Anterior cingulate cortex (tissue), 58 donors: ENCODE data around the gene CSN3.
A peak's percentile ranks its signal among the peaks of the same experiment; 100 is the strongest.
"Not testable (repeated sequence)": the region's sequence is repeated elsewhere in the genome, so short reads cannot be mapped to it uniquely, and the experiment has no call there.

ENCODE experiments used
- DNase-seq, 58 donors: peaks; one replicate each; lab custom pipeline; 2025; lab: John Stamatoyannopoulos, UW

Gene CSN3

GRCh38 chr4:70242297-70242696, at the start of gene CSN3:
CSN3 (plus strand) TSS chr4:70242597; CDS start chr4:70244820, 2,223 bp downstream.
- not testable (repeated sequence) for DNase-seq

DNA sequence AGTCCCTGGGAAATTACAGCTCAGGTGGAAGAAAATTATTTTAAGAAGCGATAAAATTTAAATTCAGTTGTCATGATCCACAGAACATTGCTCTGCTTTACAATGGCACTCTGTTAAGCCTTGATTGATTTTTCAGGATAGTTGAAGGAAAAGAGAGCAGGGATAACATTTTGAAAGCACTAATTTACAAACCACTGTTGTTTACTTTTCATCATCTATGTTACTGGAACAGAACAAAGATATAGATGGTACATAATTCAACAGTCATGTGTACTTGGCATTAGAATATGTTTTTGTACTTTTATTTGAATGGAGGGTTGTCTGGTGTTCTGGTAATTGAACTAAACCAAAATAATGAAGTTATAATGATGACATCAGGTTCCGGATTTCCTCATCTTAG, 49.5 kb upstream of the CSN3 start:
- no peak for DNase-seq

GRCh38 chr4:70195425-70195824, 47.0 kb upstream of the CSN3 start, which contains the start of gene ODAM:
ODAM (plus strand) TSS chr4:70195725; CDS start chr4:70196544, 819 bp downstream.
- no peak for DNase-seq

DNA sequence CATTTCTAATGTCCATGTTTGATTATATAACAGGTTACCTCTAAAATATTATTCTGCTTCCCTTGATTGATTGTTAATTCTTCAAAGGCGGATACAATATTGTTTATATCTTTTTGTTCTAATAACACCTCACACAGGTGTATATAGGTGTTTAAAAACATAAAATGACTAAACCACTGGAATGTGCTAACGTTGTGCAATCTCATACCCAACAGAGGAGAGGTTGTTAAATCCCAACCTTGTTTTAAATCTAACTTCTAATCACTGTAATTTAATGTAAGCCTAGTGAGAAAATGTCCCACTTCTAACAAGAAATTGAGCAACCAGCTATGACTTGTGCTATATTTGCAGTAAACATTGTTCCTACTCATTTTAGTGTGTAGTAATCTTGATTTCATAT, 45.5 kb upstream of the CSN3 start:
- no peak for DNase-seq

GRCh38 chr4:70197842-70198241, 44.6 kb upstream of the CSN3 start:
- no peak for DNase-seq

DNA sequence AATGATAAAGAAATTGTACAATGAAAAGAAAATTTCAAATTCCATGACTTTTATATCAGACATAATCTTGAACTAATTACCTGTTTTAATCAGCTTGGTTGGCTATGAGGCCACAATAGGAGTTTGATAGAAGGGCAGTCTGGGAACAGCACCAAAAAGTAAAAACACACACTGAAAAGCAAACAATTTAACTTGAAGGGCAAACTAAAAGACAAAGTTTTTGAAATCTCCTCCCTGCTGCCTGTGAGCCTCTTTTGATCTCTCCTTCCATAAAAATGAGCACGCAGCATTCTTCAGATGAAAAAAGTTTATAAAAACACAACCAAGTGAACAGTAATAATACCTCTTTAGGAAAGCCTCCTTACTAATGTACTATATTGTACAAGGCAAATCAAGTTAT, 38.8 kb upstream of the CSN3 start:
- no peak for DNase-seq

DNA sequence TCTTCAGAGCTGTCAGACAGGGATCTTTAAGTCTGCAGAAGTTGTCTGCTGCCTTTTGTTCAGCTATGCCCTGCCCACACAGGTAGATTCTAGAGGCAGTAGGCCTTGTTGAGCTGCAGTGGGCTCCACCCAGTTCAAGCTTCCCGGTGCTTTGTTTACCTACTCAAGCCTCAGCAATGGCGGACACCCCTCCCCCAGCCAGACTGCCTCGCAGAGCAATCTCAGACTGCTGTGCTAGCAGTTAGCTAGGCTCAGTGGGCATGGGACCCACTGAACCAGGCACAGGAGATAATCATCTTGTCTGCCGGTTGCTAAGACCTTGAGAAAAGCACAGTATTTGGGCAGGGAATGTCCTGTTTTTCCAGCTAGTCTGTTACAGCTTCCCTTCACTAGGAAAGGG, 29.6 kb upstream of the CSN3 start:
- DNase-seq, result not testable (repeated sequence)

GRCh38 chr4:70216109-70216508, 26.3 kb upstream of the CSN3 start:
- DNase-seq, result not testable (repeated sequence)

DNA sequence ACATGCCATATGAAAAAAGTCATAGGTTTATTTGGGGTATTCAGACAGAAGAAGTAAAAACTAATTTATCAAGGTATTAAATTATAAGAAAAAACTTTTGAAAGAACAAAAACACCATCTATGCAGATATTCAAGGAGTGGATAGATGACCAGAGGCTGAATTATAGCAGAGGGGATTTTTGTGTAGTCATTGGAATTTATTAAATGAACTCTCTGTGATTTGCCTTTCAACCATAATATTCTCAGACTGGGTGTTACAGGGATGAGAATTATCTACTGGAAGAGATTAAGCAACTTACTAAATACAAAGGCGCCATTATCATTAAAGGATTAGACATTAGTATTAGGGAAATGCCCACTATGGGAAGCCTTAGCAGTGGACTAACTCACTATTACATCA, 25.8 kb upstream of the CSN3 start:
- not testable (repeated sequence) for DNase-seq

- DNase-seq, result not testable (repeated sequence)
Measured at GRCh38 chr4:70221389-70221788, 21.0 kb upstream of the CSN3 start.

DNA sequence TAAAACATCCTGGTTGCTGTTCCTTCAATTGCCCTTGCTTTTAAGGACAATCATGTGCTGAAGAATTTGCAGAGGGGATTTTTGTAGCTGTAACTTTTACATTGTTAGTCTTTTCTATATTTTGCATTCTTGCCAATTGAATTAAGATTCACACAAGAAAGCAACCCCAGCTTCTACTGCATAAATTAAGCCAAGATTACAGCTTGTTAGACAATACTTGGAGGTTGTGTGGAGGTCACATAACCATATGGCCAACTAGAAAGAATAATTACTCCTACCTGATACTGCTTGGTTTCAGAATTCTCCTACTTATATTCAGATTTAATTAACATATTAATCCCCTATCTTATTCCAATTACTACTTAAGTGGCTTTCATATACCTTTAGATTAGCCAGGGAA, 20.6 kb upstream of the CSN3 start:
- DNase-seq, result not testable (repeated sequence)

DNA sequence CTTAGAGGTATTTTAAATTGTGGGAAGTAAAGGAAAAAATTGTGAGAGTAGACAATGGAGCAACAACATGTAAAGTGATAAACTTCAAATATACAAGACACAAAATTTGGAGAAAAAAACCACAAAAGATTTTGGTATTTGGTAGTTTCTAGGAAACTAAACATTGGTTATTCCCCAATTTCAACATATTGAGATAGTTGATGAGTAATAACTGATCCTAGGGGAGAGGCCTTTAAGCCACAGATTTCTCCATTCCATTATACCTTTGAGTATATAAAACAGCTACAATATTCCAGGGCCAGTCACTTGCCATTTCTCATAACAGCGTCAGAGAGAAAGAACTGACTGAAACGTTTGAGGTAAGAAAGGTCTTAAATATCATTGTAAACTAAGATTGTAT, 16.6 kb upstream of the CSN3 start, which contains the start of gene FDCSP:
TSS of gene FDCSP (plus strand) at position 301 of the 400 bp plus-strand sequence. CDS start 5,071 bp downstream, outside the sequence.
- no peak for DNase-seq

GRCh38 chr4:70236125-70236524, 6.3 kb upstream of the CSN3 start:
- no peak for DNase-seq

DNA sequence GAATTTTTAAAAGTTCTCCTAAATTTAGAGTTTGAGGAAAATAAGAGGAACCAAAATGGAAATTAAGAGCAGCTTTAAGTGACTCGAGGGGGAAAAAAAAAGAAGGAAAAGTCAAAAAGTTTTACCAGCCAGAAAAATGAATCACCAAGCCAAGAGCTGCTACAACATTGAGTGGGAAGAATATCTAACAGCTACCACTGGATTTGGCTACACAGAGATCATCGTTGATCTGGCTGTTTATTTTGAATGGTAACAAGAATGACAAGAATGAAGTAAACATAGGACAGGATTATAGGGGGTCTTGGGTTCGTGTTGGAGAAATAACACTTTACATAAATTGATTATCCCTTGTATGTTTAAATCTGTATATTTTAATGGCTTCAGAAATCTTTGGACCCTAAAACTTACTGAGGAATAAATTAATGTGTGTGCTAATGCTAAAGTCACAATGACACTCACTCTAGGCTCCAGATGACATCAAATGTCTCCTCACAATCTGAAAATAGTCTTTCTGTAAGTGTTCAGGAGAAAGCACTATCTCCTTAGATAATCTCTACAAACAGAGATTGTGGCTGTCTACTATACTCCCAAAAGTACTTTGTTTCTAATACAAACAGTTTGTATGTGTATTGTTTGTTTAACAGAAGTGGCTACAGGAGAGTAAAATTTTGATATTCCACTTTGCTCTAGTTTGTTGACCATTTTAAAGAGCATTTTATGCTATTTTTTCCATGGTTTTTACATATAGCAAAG, 3.1 kb upstream of the CSN3 start:
- DNase-seq, result no peak

DNA sequence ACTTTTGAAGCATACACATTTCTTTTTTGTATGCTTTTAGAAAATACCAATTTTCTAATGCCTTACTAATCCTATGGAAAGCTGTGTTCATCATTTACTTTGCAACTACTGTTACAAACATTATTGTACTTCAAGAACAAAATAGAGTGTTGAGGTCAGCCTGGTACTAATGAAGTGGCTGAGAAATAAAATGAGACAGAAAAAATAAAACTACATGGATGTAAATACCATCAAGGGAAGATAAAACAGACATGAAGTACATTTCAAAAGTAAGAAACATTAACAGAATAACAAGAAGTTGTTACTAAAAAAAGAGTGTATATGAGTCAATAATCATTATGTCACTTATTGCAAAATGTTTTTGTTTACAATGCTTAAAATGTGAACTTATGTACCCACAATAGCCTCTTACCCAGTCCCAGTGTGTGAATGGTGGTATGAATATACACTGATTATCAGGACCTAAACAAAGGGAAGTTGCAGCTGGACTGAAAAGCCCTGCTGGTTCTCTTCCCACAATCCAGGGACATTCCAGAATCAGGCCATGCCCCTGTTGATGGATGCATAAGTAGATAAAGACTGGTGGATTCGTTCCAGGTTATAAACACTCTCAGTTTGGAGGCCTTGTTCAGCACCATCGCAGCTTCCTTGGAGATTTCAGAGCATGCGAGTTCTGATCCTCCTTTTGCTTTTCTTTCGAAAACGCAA, 2.4 kb upstream of the CSN3 start:
- DNase-seq, result no peak

DNA sequence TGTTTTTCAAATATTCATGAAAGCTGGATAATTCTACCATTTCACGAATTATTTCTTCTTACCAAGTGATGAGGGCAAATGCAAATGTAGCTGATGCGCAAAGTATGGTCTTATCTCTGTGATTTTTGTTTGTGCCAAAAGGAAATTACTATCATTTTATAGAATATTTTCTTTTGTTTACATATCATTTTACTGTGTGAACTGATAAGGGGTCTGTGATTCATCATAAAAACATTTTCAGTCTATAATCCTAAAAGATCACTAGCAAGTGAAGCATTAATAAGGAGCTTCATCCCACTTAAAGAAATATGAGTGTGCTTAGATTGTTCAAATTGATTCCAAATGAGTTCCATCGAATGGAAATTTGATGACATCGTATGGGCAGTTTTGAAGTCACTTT, 694 bp downstream of the CSN3 start:
- DNase-seq, result no peak

DNA sequence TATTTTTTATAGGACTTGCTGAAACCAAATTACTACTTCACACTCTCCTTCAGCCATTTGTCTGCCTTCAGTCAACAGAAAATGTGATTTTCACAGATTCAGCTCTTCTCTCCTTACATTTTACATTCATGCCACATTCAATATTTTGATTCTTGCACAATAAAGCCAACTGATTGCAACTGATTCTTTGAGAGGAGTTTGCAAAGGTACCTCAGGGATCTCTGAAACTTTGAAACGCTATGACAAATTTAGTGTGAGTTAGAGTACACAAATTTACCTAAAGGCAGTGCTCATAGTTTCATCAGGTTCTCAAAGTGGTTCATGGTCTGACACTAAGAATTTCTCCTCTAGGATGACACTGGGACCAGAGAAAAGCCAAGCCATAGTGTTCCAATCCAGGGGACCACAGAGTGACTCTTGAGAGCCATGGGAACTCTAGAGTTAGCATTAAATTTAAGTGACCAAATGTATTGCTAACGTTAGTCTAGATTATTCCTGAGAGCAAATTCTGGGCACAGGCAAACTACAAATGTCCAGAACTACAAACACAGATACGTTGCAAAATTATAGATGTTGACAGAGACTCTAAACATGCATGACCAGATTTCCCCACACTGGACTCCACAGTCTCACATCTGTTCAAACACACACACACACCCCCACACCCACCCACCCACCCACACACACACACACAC, 9.0 kb downstream of the CSN3 start:
- DNase-seq, result no peak

- no peak for DNase-seq
Measured at GRCh38 chr4:70251945-70252277, 9.5 kb downstream of the CSN3 start.

- no peak for DNase-seq
Measured at GRCh38 chr4:70269674-70270073, 27.3 kb downstream of the CSN3 start.

DNA sequence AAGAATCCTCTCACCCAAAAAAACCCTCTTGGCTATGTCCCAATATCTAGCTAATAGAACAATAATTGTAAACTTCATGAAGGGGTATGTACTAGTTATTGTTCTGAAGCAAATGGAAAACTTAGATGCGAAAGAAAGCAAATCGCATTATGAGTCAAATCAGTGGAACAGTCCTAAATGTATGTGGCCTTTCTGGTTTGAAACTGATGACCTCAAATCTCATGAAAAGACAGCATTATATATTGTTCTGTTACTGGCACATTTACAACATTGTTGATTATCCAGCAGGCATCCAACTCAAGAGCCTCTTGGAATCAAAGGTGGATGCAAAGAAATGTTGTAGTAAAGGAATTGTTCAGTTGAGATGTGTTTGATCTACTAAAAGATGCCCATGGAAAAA, 34.7 kb downstream of the CSN3 start:
- DNase-seq, result peak in 1 of 58 donors; percentile 31

- DNase-seq, result no peak
Measured at GRCh38 chr4:70280567-70280966, 38.2 kb downstream of the CSN3 start.
